Measurements from ENCODE around the gene REC114. TPM values are rescaled to one million over a fixed set of nuclear protein-coding genes. Genes with fewer than 3 reads are reported as not detected.
"Not testable (repeated sequence)": the region's sequence is repeated elsewhere in the genome, so short reads cannot be mapped to it uniquely, and the experiment has no call there.

Gene REC114
- total RNA-seq, 1 experiment from 2014 or later = not detected

- H3K4me1 Mint-ChIP-seq (ENCODE audit: insufficient read depth, unreplicated experiment) = peaks cover 39% of the 10 kb centered on the region
- peak overlapping the region; percentile 91 for H3K27ac Mint-ChIP-seq (ENCODE audit: low read depth, unreplicated experiment)
- H3K9me3 Mint-ChIP-seq (ENCODE audit: unreplicated experiment) = no peaks in the 10 kb centered on the region
- DNase-seq (ENCODE audit: unreplicated experiment) = peak; percentile 90
- H3K36me3 Mint-ChIP-seq (ENCODE audit: insufficient read depth, unreplicated experiment) = peaks cover 83% of the 10 kb centered on the region
- BruUV-seq (replicated peaks) = no TSS peak
- no peaks in the 10 kb centered on the region for H3K27me3 Mint-ChIP-seq (ENCODE audit: insufficient read depth, unreplicated experiment)
- CTCF ChIA-PET = interaction anchor here (0.6 to 1.2 kb wide), 2 partner anchors 60 to 63 kb away, joined by 3 to 5 read pairs; no protein-coding TSS in a partner anchor
- POLR2A ChIA-PET = interaction anchor here (0.5 to 5.5 kb wide), 10 partner anchors 8 to 791 kb away, joined by 3 to 51 read pairs (median 4); partner anchors contain the start of gene NPTN
- peak overlapping the region; percentile 29 for H3K4me3 Mint-ChIP-seq (ENCODE audit: unreplicated experiment)
- intact Hi-C loops (cut with micrococcal nuclease) = no loop called here
- TF ChIP-seq CTCF (IDR thresholded peaks at IDR 0.05; ENCODE audit: unreplicated experiment) = no peak
These were observed 132.8 kb downstream of the REC114 start for GRCh38 chr15:73575636-73576247.

- Mint-ChIP-seq H3K27ac (ENCODE audit: low read depth, unreplicated experiment) (peak overlapping the region; percentile 20), H3K36me3 (ENCODE audit: insufficient read depth, unreplicated experiment) (peaks cover 80% of the 10 kb centered on the region), H3K4me1 (ENCODE audit: insufficient read depth, unreplicated experiment) (peaks cover 39% of the 10 kb centered on the region)
- CTCF ChIA-PET; DNase-seq (ENCODE audit: unreplicated experiment); H3K9me3 Mint-ChIP-seq (ENCODE audit: unreplicated experiment); BruUV-seq (replicated peaks); H3K27me3 Mint-ChIP-seq (ENCODE audit: insufficient read depth, unreplicated experiment); H3K4me3 Mint-ChIP-seq (ENCODE audit: unreplicated experiment); intact Hi-C loops (cut with micrococcal nuclease): not testable (repeated sequence)
- POLR2A ChIA-PET = interaction anchor here (0.8 to 5.5 kb wide), 3 partner anchors 24 to 103 kb away, joined by 3 to 51 read pairs (median 5); partner anchors contain the start of gene NPTN
These were observed 134.6 kb downstream of the REC114 start for GRCh38 chr15:73577593-73577992.

- Mint-ChIP-seq H3K9me3 (ENCODE audit: unreplicated experiment) (no peaks in the 10 kb centered on the region), H3K36me3 (ENCODE audit: insufficient read depth, unreplicated experiment) (peaks cover 80% of the 10 kb centered on the region), H3K4me1 (ENCODE audit: insufficient read depth, unreplicated experiment) (peaks cover 39% of the 10 kb centered on the region), H3K27ac (ENCODE audit: low read depth, unreplicated experiment) (peak overlapping the region; percentile 20), H3K4me3 (ENCODE audit: unreplicated experiment) (no peak overlapping the region), H3K27me3 (ENCODE audit: insufficient read depth, unreplicated experiment) (no peaks in the 10 kb centered on the region)
- ChIA-PET POLR2A (interaction anchor here (0.8 to 5.5 kb wide), 3 partner anchors 23 to 103 kb away, joined by 3 to 51 read pairs (median 5); partner anchors contain the start of gene NPTN), CTCF (no interaction called here)
- no peak for TF ChIP-seq CTCF (IDR thresholded peaks at IDR 0.05; ENCODE audit: unreplicated experiment)
- intact Hi-C loops (cut with micrococcal nuclease) = no loop called here
- DNase-seq (ENCODE audit: unreplicated experiment) = no peak
- no TSS peak for BruUV-seq (replicated peaks)
These were observed 135.1 kb downstream of the REC114 start for GRCh38 chr15:73578026-73578425.

- H3K27me3 Mint-ChIP-seq (ENCODE audit: insufficient read depth, unreplicated experiment) = no peaks in the 10 kb centered on the region
- peaks cover 6% of the 10 kb centered on the region for H3K4me1 Mint-ChIP-seq (ENCODE audit: insufficient read depth, unreplicated experiment)
- ChIA-PET POLR2A (interaction anchor here (0.6 to 1.7 kb wide), 5 partner anchors 7 to 92 kb away, joined by 3 to 4 read pairs (median 4); no protein-coding TSS in a partner anchor), CTCF (interaction anchor here (0.5 to 2.0 kb wide), 3 partner anchors 14 to 131 kb away, joined by 3 to 7 read pairs (median 3); no protein-coding TSS in a partner anchor)
- no peak overlapping the region for H3K4me3 Mint-ChIP-seq (ENCODE audit: unreplicated experiment)
- no peaks in the 10 kb centered on the region for H3K9me3 Mint-ChIP-seq (ENCODE audit: unreplicated experiment)
- no TSS peak for BruUV-seq (replicated peaks)
- H3K27ac Mint-ChIP-seq (ENCODE audit: low read depth, unreplicated experiment) = no peak overlapping the region
- DNase-seq (ENCODE audit: unreplicated experiment) = no peak
- peaks cover 89% of the 10 kb centered on the region for H3K36me3 Mint-ChIP-seq (ENCODE audit: insufficient read depth, unreplicated experiment)
- no peak for TF ChIP-seq CTCF (IDR thresholded peaks at IDR 0.05; ENCODE audit: unreplicated experiment)
- intact Hi-C loops (cut with micrococcal nuclease) = no loop called here
These were observed 140.0 kb downstream of the REC114 start for GRCh38 chr15:73582851-73583379.
